ENCODE results near the gene TRERF1.

- TF ChIP-seq POLR2A (IDR thresholded peaks at IDR 0.05) (no peak), CTCF (IDR thresholded peaks at IDR 0.05 in 4 of 5, conservative IDR thresholded peaks at IDR 0.05 in 1 of 5) (no peak)
Measured at GRCh38 chr6:42332916-42333315, 118.8 kb downstream of the TRERF1 start.

Data from gastrocnemius medialis (tissue), 4 donors.